Fibroblast of mammary gland (primary cell): ENCODE data around the gene KRTAP5-8.

ENCODE experiments used
- DNase-seq: peaks from one replicate; pipeline ENCODE4 v3.0.0-alpha.2; 2010; ENCODE audit warnings: low read depth
- H3K4me3 ChIP-seq: 2 replicates; pipeline ENCODE4 v1.5.1; 2011; ENCODE audit warnings: low read depth, mild to moderate bottlenecking, low read length, moderate library complexity; ENCODE audit not compliant: control insufficient read depth
- TF ChIP-seq, protein P1 (sequence below): conservative IDR thresholded peaks from 2 replicates; pipeline ENCODE4 v1.5.1; 2011; ENCODE audit warnings: low read depth, low read length, inconsistent platforms; ENCODE audit not compliant: control insufficient read depth, insufficient read depth

Gene KRTAP5-8

DNA sequence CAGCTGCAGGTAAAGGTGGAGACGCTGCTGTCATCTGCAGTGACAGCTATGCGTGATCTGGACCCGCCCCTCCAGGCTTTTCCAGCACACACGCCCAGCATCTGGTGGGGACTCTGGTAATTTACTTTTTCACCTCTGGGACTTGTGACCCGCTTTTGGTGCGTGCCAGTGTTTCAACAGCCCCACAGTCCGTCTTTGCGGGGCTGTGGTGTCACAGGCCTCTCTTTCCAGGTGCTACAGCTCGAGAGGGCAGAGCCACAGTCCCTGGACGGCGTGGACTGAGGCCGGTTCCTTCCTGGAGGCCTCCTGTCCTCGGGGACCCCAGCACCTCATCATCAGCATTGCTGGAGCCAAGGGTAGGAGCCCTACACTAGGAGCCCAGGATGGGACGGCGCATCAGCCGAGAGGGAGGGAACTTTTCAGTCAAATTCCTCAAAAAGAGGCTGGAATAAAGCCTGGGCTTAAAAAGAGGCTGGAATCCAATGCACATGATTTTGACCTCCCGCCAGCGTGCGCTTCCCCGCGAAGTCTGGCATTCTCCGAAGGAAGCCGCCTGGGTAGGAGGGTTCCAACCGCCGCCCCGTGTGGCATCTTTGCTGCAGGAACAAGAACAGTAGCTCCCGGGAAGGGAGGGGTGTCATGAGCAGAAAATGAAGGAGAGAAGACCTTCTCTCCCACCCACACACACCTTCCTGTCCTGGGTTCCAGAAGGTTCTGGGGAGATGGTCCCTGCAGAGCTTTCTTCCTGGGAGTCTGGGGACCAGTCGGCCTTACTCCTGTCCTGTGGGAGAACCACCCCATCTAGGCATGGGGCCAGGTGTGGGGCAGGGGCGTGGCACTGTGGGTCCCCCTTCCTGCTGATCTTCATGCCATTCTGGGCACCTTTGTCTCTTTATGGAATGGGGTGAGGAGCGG, 36.5 kb upstream of the KRTAP5-8 start:
- no peak for DNase-seq
- TF ChIP-seq, protein P1, sequence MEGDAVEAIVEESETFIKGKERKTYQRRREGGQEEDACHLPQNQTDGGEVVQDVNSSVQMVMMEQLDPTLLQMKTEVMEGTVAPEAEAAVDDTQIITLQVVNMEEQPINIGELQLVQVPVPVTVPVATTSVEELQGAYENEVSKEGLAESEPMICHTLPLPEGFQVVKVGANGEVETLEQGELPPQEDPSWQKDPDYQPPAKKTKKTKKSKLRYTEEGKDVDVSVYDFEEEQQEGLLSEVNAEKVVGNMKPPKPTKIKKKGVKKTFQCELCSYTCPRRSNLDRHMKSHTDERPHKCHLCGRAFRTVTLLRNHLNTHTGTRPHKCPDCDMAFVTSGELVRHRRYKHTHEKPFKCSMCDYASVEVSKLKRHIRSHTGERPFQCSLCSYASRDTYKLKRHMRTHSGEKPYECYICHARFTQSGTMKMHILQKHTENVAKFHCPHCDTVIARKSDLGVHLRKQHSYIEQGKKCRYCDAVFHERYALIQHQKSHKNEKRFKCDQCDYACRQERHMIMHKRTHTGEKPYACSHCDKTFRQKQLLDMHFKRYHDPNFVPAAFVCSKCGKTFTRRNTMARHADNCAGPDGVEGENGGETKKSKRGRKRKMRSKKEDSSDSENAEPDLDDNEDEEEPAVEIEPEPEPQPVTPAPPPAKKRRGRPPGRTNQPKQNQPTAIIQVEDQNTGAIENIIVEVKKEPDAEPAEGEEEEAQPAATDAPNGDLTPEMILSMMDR = no peak
- H3K4me3 ChIP-seq = no peak overlapping the region

DNA sequence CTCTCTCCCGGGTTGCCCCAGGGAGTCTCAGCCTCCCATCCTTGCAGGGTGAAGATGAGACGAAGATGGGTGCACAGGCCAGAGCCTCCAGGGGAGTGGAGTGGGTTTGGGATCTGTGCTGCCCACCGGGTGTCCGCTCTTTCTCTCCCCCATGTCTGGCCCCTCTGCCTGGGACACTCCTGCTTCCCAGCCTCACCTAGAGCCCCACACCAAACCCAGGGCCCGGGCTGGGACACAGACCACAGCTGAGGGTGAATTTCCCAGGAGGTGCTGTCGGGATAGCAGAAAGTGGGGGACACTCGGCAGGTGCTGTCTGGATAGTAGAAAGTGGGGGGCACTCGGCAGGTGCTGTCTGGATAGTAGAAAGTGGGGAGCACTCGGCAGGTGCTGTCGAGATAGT, 35.8 kb upstream of the KRTAP5-8 start:
- H3K4me3 ChIP-seq = no peak overlapping the region
- TF ChIP-seq, protein P1 = no peak
- DNase-seq = no peak

DNA sequence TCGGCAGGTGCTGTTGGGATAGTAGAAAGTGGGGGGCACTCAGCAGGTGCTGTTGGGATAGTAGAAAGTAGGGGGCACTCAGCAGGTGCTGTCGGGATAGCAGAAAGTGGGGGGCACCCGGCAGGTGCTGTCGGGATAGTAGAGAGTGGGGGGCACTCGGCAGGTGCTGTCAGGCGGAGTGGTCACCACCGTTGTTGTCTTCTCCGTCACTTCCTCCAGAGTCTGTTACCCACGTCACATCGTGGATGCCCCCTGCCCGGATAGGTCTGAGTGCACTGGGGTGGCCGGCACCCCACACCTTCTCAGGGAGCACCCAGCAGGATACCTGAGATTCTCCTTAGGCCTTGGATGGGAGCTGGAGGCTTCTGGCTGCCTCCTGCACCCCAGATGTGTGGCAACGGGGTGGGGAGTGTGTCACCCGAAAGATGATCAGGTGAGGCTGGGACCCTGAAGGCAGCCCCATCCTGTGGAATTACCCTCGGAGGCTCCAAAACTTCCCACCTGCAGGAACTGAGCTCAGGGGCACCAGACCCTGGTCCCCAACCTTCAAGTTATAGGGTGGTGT, 34.9 kb upstream of the KRTAP5-8 start:
- TF ChIP-seq, protein P1 = no peak
- DNase-seq = no peak
- no peak overlapping the region for H3K4me3 ChIP-seq

DNA sequence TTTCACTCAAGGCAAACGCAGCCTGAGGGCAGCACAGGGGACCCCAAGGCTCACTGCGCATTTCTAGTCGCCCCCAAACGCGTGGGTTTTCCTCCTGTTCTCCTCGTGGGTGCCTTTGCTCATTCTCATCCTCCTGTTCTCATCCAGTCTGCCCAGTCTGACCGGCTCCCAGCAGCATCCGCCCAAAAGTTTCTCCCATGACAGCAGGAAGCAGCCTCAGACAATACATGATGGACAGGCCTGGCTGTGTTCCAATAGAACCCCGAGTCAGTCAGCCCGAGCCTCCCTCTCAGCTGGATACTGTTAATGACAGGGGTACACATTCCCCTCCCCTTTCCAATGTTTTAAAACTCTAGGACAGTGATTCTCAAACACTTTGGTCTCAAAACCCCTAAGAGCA, 33.3 kb upstream of the KRTAP5-8 start:
- no peak overlapping the region for H3K4me3 ChIP-seq
- TF ChIP-seq, protein P1 = no peak
- DNase-seq = no peak

DNA sequence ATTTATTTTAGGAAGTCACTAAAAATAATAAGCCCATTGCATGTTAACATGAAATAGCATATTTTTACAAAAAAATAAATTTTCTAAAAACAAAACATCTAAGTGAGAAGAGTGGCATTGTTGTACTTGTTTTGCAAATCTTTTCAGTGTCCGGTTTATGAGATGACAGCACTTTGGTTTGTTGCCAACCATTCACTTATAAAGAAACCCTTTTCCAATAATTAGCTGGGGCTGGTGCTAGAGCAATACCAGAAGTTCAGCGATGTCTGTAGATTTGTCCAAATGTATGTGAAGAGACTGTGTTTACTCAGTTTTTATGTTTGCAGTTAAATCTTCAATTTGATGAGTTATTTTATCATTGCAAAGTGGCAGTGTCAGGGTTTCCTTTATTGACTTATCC, 32.8 kb upstream of the KRTAP5-8 start:
- H3K4me3 ChIP-seq = no peak overlapping the region
- DNase-seq = no peak
- TF ChIP-seq, protein P1 = no peak

DNA sequence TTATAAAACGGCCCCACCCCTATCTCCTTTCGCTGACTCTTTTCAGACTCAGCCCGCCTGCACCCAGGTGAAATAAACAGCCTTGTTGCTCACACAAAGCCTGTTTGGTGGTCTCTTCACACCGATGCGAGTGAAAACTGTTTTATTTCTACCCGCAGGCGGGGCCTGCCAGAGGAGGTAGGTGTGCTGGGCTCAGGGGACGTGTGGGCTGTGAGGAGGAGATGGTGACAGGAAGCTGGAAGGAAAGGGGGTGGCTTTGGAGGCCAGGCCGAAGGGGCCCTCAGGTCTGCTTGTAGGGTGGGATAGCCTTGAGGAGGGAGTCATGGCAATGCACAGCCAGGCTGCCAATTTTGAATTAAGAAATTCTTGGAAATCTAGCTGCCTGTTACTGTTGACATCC, 32.0 kb upstream of the KRTAP5-8 start:
- DNase-seq = no peak
- TF ChIP-seq, protein P1 = no peak
- H3K4me3 ChIP-seq = no peak overlapping the region
